Activated T-helper 9 cell treated with anti-CD3 and anti-CD28 coated beads, Interleukin-2, amount 50 U/mL, for 16 hours (primary cell): ENCODE measurements around the gene HEMK1.

ENCODE experiments used
- DNase-seq: peaks from one replicate; pipeline ENCODE4 v3.0.0-alpha.2; 2020; ENCODE audit warnings: low read depth

The HEMK1 gene

DNA sequence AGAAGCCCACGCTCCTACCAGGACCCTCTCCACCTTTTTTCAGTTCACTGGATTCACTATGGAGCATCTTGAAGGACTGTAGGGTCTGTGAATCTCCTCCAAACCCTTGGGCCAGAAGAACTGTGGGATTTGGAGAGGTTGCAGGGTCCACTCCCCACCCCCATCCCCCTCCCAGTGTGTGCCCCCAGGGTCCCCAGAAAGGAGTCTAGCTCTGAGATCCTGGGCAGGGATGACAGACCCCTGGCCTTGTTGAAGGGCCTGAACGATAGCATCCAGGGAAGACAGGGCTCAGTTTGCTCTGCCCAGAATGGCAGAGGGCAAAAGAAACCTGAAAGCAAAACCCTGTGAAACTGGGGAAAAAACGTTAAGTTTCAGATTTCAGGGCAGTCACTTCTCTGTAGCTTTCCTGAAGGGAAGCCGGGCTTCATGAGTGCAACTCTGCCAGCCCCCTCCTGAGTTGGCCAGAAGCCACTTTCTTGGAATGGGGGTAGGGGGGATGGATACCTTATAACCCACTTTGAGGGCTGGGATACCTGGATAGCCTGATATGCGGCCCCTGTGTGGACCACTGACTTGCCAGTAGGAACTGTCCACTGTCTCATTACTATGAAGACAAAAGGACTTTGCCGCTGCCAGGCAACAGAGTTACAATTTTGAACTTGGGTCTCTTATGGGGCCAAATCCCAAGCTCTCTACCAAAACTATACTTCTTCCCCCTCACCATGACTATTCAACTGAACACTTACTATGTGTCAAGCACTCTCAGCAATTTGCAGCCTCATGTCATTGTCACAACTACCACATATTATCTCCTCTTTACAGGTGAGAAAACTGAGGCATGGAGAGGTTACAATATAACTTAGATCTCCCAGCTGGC, 43.9 kb downstream of the HEMK1 start:
- DNase-seq, result no peak

- DNase-seq, result no peak
Observed at GRCh38 chr3:50615190-50615589, 45.9 kb downstream of the HEMK1 start.

DNA sequence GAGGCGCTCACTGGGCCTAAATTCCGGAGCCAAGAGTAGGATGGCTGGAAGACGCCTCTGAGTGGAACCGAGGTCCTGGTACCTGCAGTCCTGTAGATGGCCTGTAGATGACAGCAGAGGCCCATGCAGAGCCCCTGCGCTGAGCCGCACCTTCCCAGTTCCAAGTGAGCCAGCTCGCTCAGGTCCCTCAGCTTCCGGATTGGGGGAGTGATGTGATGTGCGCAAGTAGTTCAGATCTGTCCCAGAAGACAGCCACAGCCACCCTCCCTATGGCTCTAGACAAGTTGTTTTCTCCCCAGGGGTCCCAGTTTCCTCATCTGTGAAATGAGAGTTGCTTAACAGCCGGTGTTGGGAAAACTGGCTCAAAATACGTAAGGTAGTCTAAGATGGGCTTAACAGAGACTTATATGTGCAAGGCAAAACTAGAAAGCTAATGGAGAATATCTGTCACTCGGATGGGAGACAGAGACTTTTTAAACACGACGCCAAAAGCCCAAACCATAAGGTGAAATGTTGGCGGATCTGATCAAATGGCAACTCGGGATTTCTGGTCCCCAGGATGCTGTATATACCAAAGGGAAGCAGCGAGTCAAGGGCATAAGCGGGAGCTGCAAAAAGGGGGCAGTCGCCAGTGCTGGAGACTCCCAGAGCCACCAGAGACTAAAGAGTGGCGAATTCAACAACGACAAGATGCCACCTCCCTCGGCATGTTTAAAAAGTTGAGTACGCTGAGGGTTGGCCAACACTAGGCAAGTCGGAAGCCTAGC, 46.9 kb downstream of the HEMK1 start:
- peak; percentile 71 for DNase-seq

DNA sequence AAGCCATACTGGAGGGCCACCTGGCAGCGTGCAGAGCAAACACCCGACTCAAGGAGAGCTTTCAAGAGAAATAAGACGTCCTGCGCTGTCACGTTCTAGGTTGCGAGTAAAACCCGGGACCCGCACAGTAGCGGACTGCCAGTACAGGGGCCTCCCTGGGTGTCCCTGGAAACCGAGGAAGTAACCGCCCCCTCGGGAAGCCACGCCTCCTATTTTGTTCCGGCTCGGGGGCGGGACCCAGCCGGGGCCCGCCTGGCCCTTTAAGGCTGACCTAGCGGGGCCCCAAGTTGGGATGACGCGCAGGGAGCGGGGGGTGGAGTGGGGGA, 47.4 kb downstream of the HEMK1 start:
- peak; percentile 89 for DNase-seq

- DNase-seq, result peak; percentile 18
Observed at GRCh38 chr3:50617096-50617791, 47.9 kb downstream of the HEMK1 start, which contains the start of gene MAPKAPK3. Gene MAPKAPK3 (plus strand): TSS chr3:50617151. CDS start chr3:50617566, 415 bp downstream.

DNA sequence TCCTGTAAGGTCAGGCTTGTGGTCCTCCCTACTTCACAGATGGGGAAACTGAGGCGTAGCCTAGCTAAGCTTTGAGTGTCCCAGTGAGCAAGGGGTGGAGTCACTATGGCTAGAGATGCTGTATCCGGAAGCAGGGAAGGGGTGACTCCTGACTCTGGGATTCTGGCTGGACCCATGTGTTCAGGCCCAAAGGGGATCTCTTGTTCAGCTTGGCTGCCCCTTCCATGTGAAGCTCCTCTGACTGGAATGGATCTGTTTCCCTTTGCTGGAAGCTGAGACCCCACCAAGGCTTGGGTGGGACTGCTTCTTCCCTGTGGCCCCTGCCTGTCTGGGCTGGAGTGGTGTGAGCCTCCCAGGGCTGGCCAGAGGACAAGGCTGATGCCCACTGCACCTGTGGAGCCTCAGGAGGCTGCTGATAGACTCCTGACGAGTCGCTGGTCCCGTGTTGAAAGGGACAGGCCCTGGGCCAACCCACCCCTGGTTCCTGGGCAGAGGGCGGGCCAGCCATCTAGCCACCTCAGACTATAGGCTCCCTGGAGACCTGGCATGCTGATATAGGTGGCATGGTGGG, 48.7 kb downstream of the HEMK1 start:
- no peak for DNase-seq

DNA sequence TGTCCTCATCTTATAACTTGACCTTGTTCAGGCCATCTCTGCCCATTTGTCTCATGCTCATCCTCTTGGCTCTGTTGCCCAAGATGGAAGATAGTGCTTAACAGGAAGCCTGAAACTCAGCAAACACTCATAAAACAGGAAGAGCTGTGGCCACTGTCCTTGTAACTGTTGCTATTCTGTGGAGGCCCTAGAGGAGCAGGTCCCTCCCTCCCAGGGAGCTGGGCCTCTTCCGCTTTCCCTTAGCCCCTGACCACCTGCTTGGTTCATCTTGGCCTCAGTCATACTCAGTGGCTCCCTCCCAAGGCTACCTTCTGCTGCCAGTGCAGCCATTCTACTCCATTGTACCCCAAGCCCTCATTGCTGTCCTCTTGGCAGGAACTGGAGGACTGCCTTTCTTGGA, 51.1 kb downstream of the HEMK1 start:
- no peak for DNase-seq

DNA sequence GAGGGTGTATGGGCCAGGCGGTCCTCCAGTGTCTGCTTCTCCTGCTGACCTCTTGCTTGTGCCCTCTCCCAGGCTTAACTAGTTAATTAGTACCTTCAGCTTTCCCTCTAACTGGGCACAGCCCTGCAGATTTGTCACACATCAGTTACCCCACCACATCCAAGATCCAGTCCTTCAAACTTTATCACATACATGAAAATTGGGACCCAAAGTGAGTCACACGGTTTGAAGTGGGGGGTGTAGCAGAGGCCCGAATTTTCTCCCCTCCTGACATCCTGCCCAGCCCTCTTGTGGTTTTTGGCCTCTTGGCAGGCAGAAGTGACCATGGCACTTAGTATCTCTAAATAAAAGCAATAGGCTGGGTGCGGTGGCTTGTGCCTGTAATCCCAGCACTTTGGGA, 51.5 kb downstream of the HEMK1 start:
- DNase-seq, result no peak

DNA sequence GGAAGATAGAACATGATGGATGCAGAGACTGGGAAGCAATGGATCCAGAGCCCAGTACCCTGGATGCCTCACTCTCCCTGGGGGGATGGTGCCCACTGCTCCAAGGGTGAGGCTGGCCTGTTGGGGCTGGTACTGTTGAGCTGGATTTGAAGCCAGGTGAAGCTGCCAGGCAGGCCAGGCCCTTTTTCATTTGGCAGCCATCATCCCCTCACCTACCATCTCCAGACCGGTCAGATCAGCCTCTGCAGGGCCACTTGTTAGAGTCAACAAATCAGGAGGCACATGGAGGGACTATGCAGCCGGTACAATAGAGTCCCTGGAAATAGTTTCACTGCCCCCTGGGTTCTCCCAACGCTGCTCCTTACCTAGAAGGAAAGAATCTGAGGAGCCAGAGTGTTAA, 53.6 kb downstream of the HEMK1 start:
- DNase-seq, result no peak

DNA sequence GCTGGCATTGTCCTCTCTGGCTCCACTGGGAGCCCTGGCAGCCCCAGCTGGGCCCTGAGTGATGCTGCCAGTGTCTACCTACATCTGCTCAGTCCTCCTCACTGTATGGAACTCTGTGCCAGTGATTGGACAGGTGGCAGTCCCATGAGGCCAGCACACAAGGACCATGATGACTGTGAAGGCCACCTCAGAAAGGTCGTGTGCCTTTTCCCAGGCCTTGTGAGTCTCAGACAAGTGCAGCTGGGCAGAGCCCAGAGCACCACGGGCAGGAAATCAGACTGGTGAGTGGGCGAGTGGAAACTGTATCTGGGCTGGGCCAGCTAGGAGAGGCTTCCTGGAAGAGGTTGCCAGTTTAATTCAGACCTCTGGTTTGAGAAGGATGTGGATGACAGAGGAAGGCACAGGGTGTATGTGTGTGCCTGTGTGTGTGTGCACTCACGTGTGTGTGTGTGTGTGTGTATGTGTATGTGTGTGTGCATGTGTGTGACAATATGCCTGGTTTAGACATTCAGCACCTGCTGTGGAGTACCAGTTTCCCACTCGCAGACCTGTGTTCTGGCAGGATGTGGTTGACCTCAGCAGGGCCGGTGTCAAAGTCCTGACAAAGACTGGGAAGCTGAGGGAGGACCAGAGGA, 54.6 kb downstream of the HEMK1 start:
- no peak for DNase-seq

GRCh38 chr3:50624634-50625033, 55.3 kb downstream of the HEMK1 start:
- no peak for DNase-seq

- DNase-seq, result no peak
Observed at GRCh38 chr3:50625231-50626182, 56.2 kb downstream of the HEMK1 start.

- no peak for DNase-seq
Observed at GRCh38 chr3:50626401-50626800, 57.1 kb downstream of the HEMK1 start.

- DNase-seq, result no peak
Observed at GRCh38 chr3:50627407-50628051, 58.2 kb downstream of the HEMK1 start.

GRCh38 chr3:50628601-50629000, 59.3 kb downstream of the HEMK1 start:
- DNase-seq, result no peak

DNA sequence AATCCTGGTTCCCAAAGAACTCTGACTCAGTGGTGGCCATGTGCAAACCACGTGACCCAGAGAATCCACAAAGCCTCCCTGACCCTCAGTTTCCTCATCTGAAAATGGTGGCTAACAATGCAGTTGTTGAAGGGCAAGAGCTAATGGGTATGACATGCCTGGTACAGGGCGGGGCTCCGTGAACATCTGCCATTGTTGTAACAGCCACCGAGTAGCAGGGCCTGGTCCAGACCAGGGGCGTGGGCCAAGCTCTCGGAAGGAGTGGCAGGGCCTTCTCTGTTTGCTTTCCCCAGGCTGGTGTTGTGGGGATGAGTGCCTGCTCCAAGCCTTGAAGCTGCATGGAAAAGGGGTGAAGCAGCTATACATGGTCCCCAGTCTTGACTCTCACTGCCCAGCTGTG, 61.1 kb downstream of the HEMK1 start:
- DNase-seq, result no peak

- no peak for DNase-seq
Observed at GRCh38 chr3:50630877-50631276, 61.6 kb downstream of the HEMK1 start.

GRCh38 chr3:50632450-50632849, 63.1 kb downstream of the HEMK1 start:
- no peak for DNase-seq

GRCh38 chr3:50633230-50633790, 64.0 kb downstream of the HEMK1 start:
- DNase-seq, result no peak

DNA sequence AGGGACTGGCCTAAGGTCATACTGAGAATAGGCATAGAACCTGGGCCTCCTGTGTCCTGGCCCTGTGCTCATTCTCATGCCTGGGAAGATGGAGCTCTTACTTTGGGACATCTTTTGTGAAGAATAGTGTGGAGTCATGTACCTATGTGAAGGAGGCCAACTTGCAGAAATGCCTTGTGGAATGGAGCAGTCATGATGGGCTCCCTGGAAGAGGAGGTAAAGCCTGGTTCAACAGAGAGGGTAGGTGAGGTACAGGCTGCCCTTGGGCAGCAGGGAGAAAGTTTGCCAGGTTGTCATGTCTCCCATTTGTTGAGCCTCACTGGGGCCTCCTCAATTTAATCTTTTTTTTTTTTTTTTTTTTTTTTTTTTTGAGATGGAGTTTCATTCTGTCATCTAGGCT, 65.7 kb downstream of the HEMK1 start:
- no peak for DNase-seq
